GM18520 (cell line): ENCODE measurements around the gene NXF2.
"Not testable (repeated sequence)": the region's sequence is repeated elsewhere in the genome, so short reads cannot be mapped to it uniquely, and the experiment has no call there.

ENCODE experiments used
- ATAC-seq: cut with Tn5 transposase; IDR thresholded peaks from one replicate; pipeline ENCODE4 v1.9.1; 2021; ENCODE audit not compliant: unreplicated experiment

The NXF2 gene, protein sequence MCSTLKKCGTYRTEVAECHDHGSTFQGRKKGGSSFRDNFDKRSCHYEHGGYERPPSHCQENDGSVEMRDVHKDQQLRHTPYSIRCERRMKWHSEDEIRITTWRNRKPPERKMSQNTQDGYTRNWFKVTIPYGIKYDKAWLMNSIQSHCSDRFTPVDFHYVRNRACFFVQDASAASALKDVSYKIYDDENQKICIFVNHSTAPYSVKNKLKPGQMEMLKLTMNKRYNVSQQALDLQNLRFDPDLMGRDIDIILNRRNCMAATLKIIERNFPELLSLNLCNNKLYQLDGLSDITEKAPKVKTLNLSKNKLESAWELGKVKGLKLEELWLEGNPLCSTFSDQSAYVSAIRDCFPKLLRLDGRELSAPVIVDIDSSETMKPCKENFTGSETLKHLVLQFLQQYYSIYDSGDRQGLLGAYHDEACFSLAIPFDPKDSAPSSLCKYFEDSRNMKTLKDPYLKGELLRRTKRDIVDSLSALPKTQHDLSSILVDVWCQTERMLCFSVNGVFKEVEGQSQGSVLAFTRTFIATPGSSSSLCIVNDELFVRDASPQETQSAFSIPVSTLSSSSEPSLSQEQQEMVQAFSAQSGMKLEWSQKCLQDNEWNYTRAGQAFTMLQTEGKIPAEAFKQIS

DNA sequence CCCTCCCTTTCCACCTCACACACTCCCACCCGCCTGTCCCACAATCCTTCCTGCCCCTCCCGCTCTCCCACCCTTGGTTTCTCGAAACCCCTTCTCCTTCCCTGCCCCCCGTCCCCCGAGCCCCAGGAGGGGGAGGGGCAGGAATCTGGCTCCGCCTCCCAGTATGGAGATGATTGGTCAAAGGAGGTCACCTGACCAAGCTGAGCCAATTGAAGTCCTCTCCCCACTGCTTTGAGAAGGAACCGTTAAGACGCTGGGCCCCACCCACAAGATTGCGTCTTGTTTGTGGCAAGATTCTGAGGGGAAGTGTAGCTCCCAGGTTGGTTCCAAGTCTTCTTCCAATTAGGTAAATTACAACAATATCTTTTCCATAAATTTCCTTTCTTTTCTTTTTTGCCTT lies at the start of gene NXF2:
Gene NXF2 (plus strand): TSS at position 275 of the 400 bp plus-strand sequence. CDS start 59,912 bp downstream, outside the sequence.
- ATAC-seq = not testable (repeated sequence)

DNA sequence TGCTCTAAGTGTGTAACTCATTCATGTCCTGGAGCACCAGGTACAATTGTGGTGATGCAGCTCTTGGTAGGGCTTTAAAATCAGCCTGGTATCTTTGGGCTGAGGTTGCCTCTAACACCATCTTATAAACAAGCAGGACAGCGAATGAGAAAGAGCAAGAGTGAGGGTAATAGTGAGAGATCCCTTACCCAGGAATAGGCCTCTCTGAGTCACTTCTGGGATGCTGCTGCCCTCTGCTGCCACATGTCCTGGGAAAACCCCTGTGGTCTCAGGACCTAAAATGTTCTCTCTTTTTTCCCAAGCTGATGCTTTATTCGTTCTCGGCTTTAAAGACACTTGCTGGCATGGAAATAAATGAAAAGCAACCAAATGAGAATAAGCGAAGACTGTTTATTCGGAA lies 39.0 kb upstream of the NXF2 start:
- ATAC-seq = not testable (repeated sequence)

DNA sequence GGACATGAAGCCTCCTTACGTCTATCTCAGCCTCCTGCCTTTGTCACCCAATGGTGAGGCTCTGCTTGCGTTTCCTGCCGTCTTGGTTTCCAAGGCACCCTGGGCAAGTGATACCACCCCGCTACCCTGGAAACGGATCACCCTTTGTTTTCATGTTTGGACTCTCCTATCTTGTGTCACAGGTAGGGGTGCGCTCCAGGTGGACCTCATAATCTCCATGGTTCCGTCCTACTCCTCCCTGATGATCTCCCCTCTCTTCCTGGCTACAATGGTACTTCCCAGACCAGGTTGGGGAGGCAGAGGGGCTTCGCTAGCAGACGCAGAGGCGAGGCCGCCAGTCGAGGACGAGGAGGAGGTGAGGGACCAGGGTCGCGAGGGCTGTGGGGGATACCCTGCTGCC lies 32.0 kb upstream of the NXF2 start, which contains the start of gene TCP11X1:
Gene TCP11X1 (plus strand): TSS at position 316 of the 400 bp plus-strand sequence.
- ATAC-seq = not testable (repeated sequence)

DNA sequence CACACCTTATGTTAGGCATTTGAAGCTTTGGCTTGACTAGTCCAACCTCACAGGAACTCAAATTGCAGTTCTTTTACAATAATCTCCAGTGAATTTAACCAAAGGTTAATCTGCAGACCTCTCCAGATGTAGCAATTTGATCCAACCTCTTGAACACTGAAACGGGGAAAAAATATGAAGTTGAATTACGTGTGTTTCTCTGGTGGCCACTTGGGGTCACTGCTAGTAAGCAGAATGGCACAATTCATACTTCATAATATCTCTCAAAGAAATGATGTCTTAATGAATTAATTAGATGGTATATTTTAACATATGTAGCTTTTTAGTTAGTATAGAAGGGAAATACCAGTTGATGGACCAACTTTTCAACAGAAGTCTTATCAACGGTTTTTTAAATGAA lies 30.5 kb upstream of the NXF2 start:
- not testable (repeated sequence) for ATAC-seq

DNA sequence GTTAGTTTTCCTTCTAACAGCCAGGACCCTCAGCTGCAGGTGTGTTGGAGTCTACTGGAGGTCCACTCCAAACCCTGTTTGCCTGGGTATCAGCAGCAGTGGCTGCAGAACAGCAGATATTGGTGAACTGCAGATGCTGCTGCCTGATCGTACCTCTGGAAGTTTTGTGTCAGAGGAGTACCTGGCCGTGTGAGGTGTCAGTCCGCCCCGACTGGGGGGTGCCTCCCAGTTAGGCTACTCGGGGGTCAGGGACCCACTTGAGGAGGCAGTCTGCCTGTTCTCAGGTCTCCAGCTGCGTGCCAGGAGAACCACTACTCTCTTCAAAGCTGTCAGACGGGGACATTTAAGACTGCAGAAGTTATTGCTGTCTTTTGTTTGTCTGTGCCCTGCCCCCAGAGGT lies 11.3 kb upstream of the NXF2 start:
- ATAC-seq = not testable (repeated sequence)

DNA sequence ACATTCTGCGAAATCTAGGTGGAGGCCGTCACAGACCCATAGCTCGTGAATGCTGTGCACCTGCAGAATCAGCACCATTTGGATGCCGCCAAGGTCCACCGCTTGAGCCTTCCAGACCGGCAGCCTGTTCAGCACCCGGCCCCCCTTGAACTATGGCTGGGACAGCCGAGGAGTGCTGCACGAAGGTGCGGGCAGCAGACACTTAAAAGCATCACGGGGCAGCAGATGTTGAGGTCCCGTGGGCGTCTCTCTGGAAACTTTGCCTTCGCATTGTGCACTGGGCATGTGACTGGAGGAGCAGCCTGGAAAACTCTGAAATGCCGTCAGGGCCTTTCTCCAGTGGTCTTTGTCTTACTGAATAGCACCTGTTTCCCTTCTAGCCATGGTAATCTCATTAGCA lies 6.7 kb upstream of the NXF2 start:
- not testable (repeated sequence) for ATAC-seq

DNA sequence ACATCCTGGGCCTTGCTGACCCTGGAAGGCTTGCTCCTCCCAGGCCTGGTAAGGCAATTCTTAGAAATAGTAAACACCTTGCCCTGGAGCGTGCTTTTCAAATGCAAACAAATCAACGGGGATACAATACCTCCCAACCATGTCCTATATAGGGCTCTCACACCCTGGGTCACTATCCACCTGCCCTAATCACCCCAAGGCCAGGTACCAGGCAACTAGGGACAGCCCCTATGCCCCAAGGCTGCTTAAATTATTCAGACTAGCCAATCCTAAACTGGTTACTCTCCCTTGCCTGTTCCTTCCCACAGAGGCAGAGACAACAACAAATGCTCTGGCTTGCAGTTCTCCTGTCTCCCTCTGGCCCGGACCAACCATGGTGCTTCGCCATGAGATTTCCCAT lies 25.3 kb downstream of the NXF2 start:
- ATAC-seq = not testable (repeated sequence)

DNA sequence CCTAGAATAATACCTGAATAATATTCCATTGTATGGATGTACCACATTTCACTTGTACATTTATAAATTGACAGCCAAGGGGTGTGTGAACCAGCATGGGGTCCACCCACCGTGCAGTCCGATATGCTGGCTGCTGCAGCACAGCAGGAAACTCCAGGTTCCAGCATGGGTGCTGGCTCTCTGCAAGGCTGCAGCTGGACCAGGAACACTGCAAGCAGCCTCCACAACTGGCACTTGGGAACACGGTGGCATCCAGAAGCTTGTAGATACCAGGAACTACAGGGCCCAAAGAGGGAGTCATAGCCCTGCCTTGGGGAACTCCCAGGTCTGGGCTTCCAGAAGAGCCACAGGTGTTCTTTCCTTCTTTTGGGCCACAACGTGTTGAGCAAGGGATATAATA lies 91.2 kb downstream of the NXF2 start:
- ATAC-seq = no peak

DNA sequence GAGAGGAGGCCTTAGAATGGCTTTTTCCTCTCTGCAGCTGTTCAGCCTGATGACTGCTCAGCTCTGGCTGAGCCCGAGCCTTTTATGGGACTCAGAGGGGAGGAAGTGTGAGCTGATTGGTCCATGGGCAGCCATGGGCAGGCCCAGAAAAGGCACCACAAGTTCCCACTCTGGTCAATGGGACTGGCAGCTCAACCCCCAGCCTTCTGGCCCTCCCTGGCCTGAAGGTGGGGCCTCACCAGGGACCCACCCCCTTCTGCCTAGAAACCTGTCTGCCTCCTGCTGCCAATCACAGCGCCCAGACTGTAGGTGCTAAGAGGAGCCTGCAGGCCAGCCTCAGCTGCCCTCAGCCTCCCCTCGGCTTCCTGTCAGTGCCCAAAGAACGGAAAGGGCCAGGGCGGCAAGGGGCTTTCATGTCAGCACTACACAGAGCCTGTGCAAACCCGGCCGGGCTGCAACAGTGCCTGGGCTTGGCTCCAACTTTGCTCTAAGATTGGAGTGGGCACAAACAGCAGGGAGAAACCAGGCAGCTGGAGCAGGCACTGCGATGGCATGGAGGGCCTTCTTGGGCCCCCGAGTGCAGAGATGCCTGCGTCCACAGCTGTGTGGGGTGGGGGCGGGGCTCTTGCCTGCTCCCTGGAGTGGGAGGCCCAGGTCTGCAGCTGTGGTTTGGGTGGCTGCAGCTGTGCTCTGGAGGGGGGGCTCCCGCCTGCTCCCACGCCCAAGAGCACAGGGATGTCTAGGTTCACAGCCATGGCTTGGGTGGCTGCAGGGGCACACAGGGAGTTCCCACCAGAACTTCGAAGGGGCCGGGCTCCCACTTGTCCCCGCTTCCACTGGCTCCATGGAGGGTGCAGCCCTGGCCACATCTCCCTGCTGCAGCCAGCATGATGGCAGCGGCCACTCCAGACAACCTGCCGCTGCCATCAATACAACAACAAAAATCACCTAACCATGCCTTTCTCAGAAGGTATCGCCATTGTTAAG lies 92.6 kb downstream of the NXF2 start:
- ATAC-seq = no peak

DNA sequence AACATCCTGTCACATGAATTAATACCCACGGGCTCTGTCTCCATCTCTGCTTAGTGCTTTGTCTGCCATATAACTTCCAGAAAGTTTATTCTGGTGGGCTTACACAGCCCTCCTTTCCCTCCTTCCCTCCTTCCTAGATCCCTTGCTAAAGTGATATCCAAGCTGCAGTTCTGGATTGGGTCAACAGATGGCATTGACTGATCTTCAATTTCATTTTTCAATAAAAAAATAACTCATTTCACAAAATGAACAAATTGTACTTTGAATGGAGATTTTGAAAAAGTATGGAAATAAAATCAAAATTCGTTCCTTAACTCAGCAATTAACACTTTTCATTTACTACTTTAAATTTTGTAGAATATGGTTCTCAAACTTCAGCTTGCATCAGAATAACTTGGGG lies 94.9 kb downstream of the NXF2 start:
- ATAC-seq = no peak

DNA sequence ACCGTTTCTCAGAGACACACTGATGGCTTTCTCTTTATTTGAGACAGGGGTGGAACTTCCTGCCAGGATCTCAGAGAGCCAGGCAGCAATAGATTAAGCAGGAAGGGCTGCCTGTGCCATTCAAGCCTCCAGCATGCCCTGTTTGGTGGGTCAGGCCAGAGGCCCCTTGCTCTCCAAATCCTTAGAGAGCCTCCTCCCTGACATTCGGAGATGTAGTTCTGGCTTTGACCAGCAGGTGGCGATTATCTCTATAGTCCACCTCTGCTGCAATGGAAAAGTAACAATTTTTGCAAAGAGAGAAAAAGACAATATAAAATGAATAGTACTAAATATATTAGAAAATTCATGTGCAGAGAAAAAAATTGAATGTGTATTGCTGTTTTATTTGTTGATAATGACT lies 98.9 kb downstream of the NXF2 start:
- no peak for ATAC-seq
